ENCODE results near the gene PDE2A.

- no peak for TF ChIP-seq CTCF (IDR thresholded peaks at IDR 0.05)
- no peak for TF ChIP-seq EZH2 (IDR thresholded peaks at IDR 0.05; ENCODE audit: borderline replicate concordance, insufficient read depth, low read depth, low read length, poor library complexity, severe bottlenecking)
These were observed 57.6 kb downstream of the PDE2A start for GRCh38 chr11:72616655-72617054.

Data from B cell (primary cell).